Activated naive CD8-positive, alpha-beta T cell treated with anti-CD3 and anti-CD28 coated beads, Interleukin-2, amount 50 U/mL, for 24 hours (primary cell): ENCODE data around the gene ATP10D.

Experiments
- ATAC-seq: fragments of 150-1000 bp; cut with Tn5 transposase; one replicate; pipeline ENCODE4 v1.10.0; 2021
- DNase-seq: peaks from one replicate; pipeline ENCODE4 v3.0.0; 2021
- H3K27ac Mint-ChIP-seq: one replicate; pipeline ENCODE4 v1.8.0; 2021; ENCODE audit warnings: mild to moderate bottlenecking, mixed read lengths
- H3K27me3 Mint-ChIP-seq: one replicate; pipeline ENCODE4 v1.8.0; 2021; ENCODE audit warnings: mixed read lengths
- H3K36me3 Mint-ChIP-seq: one replicate; pipeline ENCODE4 v1.8.0; 2021; ENCODE audit warnings: low read depth, mixed read lengths
- H3K4me1 Mint-ChIP-seq: one replicate; pipeline ENCODE4 v1.8.0; 2021; ENCODE audit warnings: mixed read lengths
- H3K4me3 Mint-ChIP-seq: one replicate; pipeline ENCODE4 v1.8.0; 2021; ENCODE audit warnings: mild to moderate bottlenecking, moderate library complexity, mixed read lengths
- H3K9me3 Mint-ChIP-seq: one replicate; pipeline ENCODE4 v1.8.0; 2021; ENCODE audit warnings: mixed read lengths

The ATP10D gene

GRCh38 chr4:47566566-47566965 is 81.5 kb downstream of the ATP10D start:
- Mint-ChIP-seq H3K4me3 (no peak overlapping the region), H3K36me3 (peaks cover 2% of the 10 kb centered on the region), H3K27ac (no peak overlapping the region), H3K27me3 (no peaks in the 10 kb centered on the region), H3K4me1 (peaks cover 3% of the 10 kb centered on the region), H3K9me3 (no peaks in the 10 kb centered on the region)
- no peak for DNase-seq
- ATAC-seq = no peak

- Mint-ChIP-seq H3K27ac (no peak overlapping the region), H3K36me3 (peaks cover 2% of the 10 kb centered on the region), H3K4me3 (no peak overlapping the region), H3K4me1 (peaks cover 3% of the 10 kb centered on the region), H3K9me3 (no peaks in the 10 kb centered on the region), H3K27me3 (no peaks in the 10 kb centered on the region)
- ATAC-seq = no peak
- DNase-seq = no peak
Observed at GRCh38 chr4:47566969-47567368, 81.9 kb downstream of the ATP10D start.

GRCh38 chr4:47567511-47567910 is 82.4 kb downstream of the ATP10D start:
- Mint-ChIP-seq H3K27me3 (no peaks in the 10 kb centered on the region), H3K9me3 (no peaks in the 10 kb centered on the region), H3K4me1 (peaks cover 3% of the 10 kb centered on the region), H3K36me3 (peaks cover 4% of the 10 kb centered on the region), H3K4me3 (no peak overlapping the region), H3K27ac (no peak overlapping the region)
- DNase-seq (no peak), ATAC-seq (no peak)

- Mint-ChIP-seq H3K4me1 (no peaks in the 10 kb centered on the region), H3K27ac (no peak overlapping the region), H3K4me3 (no peak overlapping the region), H3K9me3 (no peaks in the 10 kb centered on the region), H3K36me3 (peaks cover 6% of the 10 kb centered on the region), H3K27me3 (no peaks in the 10 kb centered on the region)
- no peak for ATAC-seq
- DNase-seq = no peak
Observed at GRCh38 chr4:47570816-47571215, 85.7 kb downstream of the ATP10D start.

DNA sequence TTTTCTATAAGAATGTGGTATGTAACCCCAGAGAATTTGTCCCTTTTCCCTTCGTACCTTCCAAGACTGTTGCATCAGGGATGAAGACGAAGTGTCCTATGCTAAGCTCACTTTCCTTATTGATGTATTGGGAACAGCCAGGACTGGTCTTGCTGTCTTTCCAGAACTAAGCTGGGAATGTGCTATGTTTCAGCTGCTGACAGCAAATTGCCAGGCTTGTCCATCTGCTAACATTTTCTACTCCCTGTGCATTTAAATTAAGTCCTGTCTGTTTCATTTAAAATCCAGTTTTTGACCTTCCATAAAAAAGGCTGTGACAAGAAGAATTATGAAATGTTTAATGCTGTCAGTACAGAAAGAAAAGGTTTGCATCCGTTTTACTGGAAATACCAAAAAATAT is 87.9 kb downstream of the ATP10D start:
- Mint-ChIP-seq H3K36me3 (peaks cover 13% of the 10 kb centered on the region), H3K4me3 (no peak overlapping the region), H3K9me3 (no peaks in the 10 kb centered on the region), H3K4me1 (no peaks in the 10 kb centered on the region), H3K27ac (no peak overlapping the region), H3K27me3 (no peaks in the 10 kb centered on the region)
- ATAC-seq (no peak), DNase-seq (no peak)

GRCh38 chr4:47577779-47578553 is 92.9 kb downstream of the ATP10D start:
- no peak overlapping the region for H3K4me3 Mint-ChIP-seq

DNA sequence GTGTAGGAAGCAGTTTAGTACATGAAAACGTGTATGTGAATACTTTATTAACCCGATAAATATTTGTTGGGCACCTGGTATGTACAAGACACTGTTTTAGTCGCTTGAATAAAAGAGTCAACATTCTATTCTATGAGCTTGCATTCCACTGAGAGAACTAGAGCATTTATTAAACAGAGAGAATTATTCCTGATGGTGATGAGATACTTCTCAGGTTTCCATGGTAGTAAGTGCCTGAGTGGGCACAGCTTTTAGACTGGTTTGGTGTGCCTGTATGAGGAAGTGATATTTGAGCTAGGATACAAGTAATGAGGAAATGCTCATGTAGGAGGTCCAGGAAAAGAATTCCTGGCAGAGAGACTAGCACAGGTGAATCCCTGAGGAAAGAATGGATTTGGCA is 94.2 kb downstream of the ATP10D start:
- no peak overlapping the region for H3K27ac Mint-ChIP-seq
- H3K27me3 Mint-ChIP-seq = no peaks in the 10 kb centered on the region
- H3K9me3 Mint-ChIP-seq = no peaks in the 10 kb centered on the region
- H3K4me1 Mint-ChIP-seq = no peaks in the 10 kb centered on the region
- DNase-seq (no peak), ATAC-seq (no peak)
- no peak overlapping the region for H3K4me3 Mint-ChIP-seq
- H3K36me3 Mint-ChIP-seq = peaks cover 26% of the 10 kb centered on the region

More at GRCh38 chr4:47577779-47578553, 92.9 kb downstream of the ATP10D start:
- DNase-seq (no peak), ATAC-seq (no peak)
- Mint-ChIP-seq H3K36me3 (peaks cover 28% of the 10 kb centered on the region), H3K9me3 (no peaks in the 10 kb centered on the region), H3K27ac (no peak overlapping the region), H3K27me3 (no peaks in the 10 kb centered on the region), H3K4me1 (no peaks in the 10 kb centered on the region)

DNA sequence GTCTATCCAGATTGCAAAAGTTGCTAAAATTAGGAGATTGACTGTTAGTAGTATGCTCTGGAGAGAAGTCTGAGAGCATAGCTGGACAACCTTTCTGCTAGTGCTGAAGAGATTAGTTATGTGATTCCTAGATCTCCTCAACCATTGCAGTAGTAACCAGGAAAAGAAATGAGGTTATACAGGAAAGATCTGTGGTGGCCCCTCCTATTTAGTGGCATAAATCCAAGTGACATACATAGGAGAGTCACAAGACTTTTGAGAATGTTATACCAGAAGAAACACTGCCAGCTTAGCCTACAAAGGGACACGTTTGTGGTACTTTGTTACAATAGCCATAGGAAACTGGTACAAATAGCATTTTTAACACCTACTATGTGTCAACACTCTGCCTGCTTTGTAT is 105.2 kb downstream of the ATP10D start:
- H3K9me3 Mint-ChIP-seq = no peaks in the 10 kb centered on the region
- peaks cover 29% of the 10 kb centered on the region for H3K36me3 Mint-ChIP-seq

GRCh38 chr4:47597696-47598095 is 112.6 kb downstream of the ATP10D start:
- no peaks in the 10 kb centered on the region for H3K4me1 Mint-ChIP-seq
- H3K27ac Mint-ChIP-seq = no peak overlapping the region
- no peaks in the 10 kb centered on the region for H3K9me3 Mint-ChIP-seq
- H3K4me3 Mint-ChIP-seq = no peak overlapping the region
- H3K27me3 Mint-ChIP-seq = no peaks in the 10 kb centered on the region
- no peaks in the 10 kb centered on the region for H3K36me3 Mint-ChIP-seq
- DNase-seq (no peak), ATAC-seq (no peak)

More for the DNA sequence above, 105.2 kb downstream of the ATP10D start:
- no peak overlapping the region for H3K27ac Mint-ChIP-seq
- ATAC-seq (no peak), DNase-seq (no peak)
- no peak overlapping the region for H3K4me3 Mint-ChIP-seq
- no peaks in the 10 kb centered on the region for H3K4me1 Mint-ChIP-seq
- H3K27me3 Mint-ChIP-seq = no peaks in the 10 kb centered on the region

DNA sequence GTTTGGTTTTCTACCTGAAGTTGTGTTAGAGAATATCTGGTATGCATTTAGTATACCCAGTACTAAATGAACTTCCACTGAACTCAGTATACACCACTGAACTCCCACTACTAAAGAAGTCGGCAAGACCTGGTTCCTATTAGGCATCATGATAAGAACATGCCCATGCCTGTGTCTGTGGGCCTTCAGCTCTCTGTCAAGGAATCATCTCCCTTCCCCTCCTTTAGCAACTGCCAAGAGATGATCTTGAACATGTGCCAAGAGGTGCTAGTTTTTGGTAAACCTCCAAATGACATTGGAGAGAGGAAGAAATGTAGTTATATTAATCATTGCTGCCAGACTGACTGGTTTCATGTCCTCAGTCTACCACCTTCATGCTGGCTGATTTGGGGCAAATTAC is 113.2 kb downstream of the ATP10D start:
- ATAC-seq (no peak), DNase-seq (no peak)
- no peaks in the 10 kb centered on the region for H3K36me3 Mint-ChIP-seq
- no peaks in the 10 kb centered on the region for H3K27me3 Mint-ChIP-seq
- no peak overlapping the region for H3K4me3 Mint-ChIP-seq
- H3K4me1 Mint-ChIP-seq = no peaks in the 10 kb centered on the region
- no peaks in the 10 kb centered on the region for H3K9me3 Mint-ChIP-seq
- H3K27ac Mint-ChIP-seq = no peak overlapping the region

DNA sequence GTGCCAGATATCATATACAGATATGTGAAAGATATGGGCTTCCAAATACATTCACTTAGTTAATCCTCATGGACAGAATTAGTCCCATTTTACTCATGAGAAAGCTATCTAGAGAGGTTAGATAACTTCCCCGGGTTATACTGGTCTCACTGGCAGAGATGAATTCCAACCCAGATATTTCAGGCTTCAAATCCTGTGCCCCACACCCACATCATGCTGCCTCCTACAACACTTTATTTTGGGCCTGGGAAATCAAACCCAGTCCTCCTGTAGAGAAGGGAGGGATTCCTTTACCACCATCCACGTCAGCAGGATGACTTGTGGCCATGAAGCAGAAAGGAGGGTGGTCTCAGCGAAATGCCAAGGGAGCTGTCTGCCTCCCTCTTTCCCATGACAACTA is 113.8 kb downstream of the ATP10D start:
- H3K9me3 Mint-ChIP-seq = no peaks in the 10 kb centered on the region

GRCh38 chr4:47606482-47606881 is 121.4 kb downstream of the ATP10D start:
- Mint-ChIP-seq H3K4me3 (no peak overlapping the region), H3K27me3 (peaks cover 4% of the 10 kb centered on the region), H3K4me1 (no peaks in the 10 kb centered on the region), H3K27ac (no peak overlapping the region), H3K9me3 (peaks cover 4% of the 10 kb centered on the region), H3K36me3 (no peaks in the 10 kb centered on the region)
- no peak for DNase-seq
- ATAC-seq = no peak

More for the DNA sequence above, 113.8 kb downstream of the ATP10D start:
- ATAC-seq (no peak), DNase-seq (no peak)
- no peaks in the 10 kb centered on the region for H3K27me3 Mint-ChIP-seq
- no peaks in the 10 kb centered on the region for H3K4me1 Mint-ChIP-seq
- no peak overlapping the region for H3K4me3 Mint-ChIP-seq
- no peaks in the 10 kb centered on the region for H3K36me3 Mint-ChIP-seq
- H3K27ac Mint-ChIP-seq = no peak overlapping the region

GRCh38 chr4:47612116-47613023 is 127.3 kb downstream of the ATP10D start:
- Mint-ChIP-seq H3K4me1 (no peaks in the 10 kb centered on the region), H3K9me3 (no peaks in the 10 kb centered on the region), H3K4me3 (no peak overlapping the region), H3K36me3 (no peaks in the 10 kb centered on the region), H3K27me3 (peaks cover 2% of the 10 kb centered on the region), H3K27ac (no peak overlapping the region)
- DNase-seq (no peak), ATAC-seq (no peak)

GRCh38 chr4:47615385-47615784 is 130.3 kb downstream of the ATP10D start:
- Mint-ChIP-seq H3K9me3 (no peaks in the 10 kb centered on the region), H3K36me3 (no peaks in the 10 kb centered on the region), H3K4me1 (no peaks in the 10 kb centered on the region), H3K27me3 (no peaks in the 10 kb centered on the region), H3K4me3 (no peak overlapping the region), H3K27ac (no peak overlapping the region)
- ATAC-seq (no peak), DNase-seq (no peak)

DNA sequence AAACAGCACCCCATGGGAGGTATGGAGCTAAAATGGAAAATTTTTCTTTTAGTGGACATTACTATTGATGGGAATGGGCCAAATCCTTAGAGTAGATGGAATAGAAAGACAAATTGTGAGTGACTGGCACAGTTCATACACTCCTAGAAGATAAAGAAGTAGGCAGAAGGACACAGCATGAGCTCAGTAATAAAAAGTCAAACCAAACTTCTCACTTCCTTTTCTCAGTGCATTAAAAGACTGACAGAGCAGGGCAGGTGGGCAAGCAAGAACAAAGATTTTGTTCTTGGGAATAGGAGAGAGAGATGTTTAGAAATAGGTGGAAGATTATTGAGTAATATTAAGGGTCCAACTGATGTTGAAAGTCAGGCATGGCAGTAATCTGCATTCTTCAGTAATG is 132.5 kb downstream of the ATP10D start:
- H3K9me3 Mint-ChIP-seq = peaks cover under 1% of the 10 kb centered on the region
- H3K4me3 Mint-ChIP-seq = no peak overlapping the region
- DNase-seq = no peak
- no peak for ATAC-seq
- no peaks in the 10 kb centered on the region for H3K4me1 Mint-ChIP-seq
- H3K36me3 Mint-ChIP-seq = no peaks in the 10 kb centered on the region
- no peaks in the 10 kb centered on the region for H3K27me3 Mint-ChIP-seq
- no peak overlapping the region for H3K27ac Mint-ChIP-seq
